Measurements from ENCODE around the gene ZRANB1.

- TF ChIP-seq EP300 (IDR thresholded peaks at IDR 0.05) (no peak), CTCF (IDR thresholded peaks at IDR 0.05) (no peak), POLR2A (IDR thresholded peaks at IDR 0.05) (no peak), POLR2AphosphoS5 (IDR thresholded peaks at IDR 0.05) (no peak)
Observed at GRCh38 chr10:124899151-124899550, 42.8 kb upstream of the ZRANB1 start.
